Measurements from ENCODE around the gene INSIG1.

GRCh38 chr7:155352753-155353115 is 55.1 kb downstream of the INSIG1 start:
- TF ChIP-seq, protein P1, sequence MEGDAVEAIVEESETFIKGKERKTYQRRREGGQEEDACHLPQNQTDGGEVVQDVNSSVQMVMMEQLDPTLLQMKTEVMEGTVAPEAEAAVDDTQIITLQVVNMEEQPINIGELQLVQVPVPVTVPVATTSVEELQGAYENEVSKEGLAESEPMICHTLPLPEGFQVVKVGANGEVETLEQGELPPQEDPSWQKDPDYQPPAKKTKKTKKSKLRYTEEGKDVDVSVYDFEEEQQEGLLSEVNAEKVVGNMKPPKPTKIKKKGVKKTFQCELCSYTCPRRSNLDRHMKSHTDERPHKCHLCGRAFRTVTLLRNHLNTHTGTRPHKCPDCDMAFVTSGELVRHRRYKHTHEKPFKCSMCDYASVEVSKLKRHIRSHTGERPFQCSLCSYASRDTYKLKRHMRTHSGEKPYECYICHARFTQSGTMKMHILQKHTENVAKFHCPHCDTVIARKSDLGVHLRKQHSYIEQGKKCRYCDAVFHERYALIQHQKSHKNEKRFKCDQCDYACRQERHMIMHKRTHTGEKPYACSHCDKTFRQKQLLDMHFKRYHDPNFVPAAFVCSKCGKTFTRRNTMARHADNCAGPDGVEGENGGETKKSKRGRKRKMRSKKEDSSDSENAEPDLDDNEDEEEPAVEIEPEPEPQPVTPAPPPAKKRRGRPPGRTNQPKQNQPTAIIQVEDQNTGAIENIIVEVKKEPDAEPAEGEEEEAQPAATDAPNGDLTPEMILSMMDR (IDR thresholded peaks at IDR 0.05; ENCODE audit: low read depth, low read length, missing input control): no peak
- TF ChIP-seq SP1 (IDR thresholded peaks at IDR 0.05) (no peak), MAX (IDR thresholded peaks at IDR 0.05) (no peak), YY1 (IDR thresholded peaks at IDR 0.05) (no peak), TAF1 (conservative IDR thresholded peaks at IDR 0.05) (no peak), FOXA1 (IDR thresholded peaks at IDR 0.05) (no peak), REST (IDR thresholded peaks at IDR 0.05) (no peak), GABPA (IDR thresholded peaks at IDR 0.05 in 1 of 2, conservative IDR thresholded peaks at IDR 0.05 in 1 of 2) (no peak), RAD21 (IDR thresholded peaks at IDR 0.05) (no peak)
- TF ChIP-seq, protein P2, sequence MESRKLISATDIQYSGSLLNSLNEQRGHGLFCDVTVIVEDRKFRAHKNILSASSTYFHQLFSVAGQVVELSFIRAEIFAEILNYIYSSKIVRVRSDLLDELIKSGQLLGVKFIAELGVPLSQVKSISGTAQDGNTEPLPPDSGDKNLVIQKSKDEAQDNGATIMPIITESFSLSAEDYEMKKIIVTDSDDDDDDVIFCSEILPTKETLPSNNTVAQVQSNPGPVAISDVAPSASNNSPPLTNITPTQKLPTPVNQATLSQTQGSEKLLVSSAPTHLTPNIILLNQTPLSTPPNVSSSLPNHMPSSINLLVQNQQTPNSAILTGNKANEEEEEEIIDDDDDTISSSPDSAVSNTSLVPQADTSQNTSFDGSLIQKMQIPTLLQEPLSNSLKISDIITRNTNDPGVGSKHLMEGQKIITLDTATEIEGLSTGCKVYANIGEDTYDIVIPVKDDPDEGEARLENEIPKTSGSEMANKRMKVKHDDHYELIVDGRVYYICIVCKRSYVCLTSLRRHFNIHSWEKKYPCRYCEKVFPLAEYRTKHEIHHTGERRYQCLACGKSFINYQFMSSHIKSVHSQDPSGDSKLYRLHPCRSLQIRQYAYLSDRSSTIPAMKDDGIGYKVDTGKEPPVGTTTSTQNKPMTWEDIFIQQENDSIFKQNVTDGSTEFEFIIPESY (IDR thresholded peaks at IDR 0.05): no peak

Measured in liver (tissue), 3 donors.